ENCODE results near the gene FYN.

DNA sequence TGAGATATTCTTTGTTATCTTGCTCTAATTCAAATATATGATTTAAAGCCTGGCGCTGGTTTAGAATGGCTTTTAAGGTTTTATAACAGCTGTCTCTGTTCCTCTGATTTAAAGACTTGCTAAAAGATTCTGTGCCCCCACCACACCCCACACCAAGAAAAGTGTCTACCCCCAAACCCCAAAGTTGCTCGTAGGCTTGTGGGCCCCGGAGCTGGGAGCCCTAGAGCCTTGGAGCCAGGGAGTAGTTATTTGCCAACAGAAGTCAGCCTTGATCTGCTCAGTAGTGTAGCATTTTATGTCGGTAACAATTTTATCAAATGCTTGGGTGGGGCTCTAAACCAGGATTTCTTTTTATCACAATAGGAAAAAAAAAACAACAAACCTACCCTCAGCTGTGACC lies 162.3 kb downstream of the FYN start:
- TF ChIP-seq POLR2AphosphoS5 (IDR thresholded peaks at IDR 0.05; ENCODE audit: borderline replicate concordance, low read depth, low read length) (no peak), EZH2 (IDR thresholded peaks at IDR 0.05) (no peak), FOXP2 (optimal IDR thresholded peaks at IDR 0.05; ENCODE audit: control extremely low read depth, extremely low read length, insufficient read depth) (no peak)
